Skeletal muscle satellite cell (primary cell): Measurements from ENCODE around the gene ACSL3.

ENCODE experiments used
- H3K27me3 ChIP-seq: 2 replicates; pipeline ENCODE4 v1.7.0; 2013; ENCODE audit warnings: low read length; ENCODE audit not compliant: control insufficient read depth, insufficient read depth
- H3K36me3 ChIP-seq: 2 replicates; pipeline ENCODE4 v1.7.0; 2013; ENCODE audit warnings: mild to moderate bottlenecking, control low read depth, low read length; ENCODE audit not compliant: insufficient read depth
- H3K4me1 ChIP-seq: 2 replicates; pipeline ENCODE4 v1.7.0; 2013; ENCODE audit warnings: low read length; ENCODE audit not compliant: control insufficient read depth, insufficient read depth
- H3K4me2 ChIP-seq: 2 replicates; pipeline ENCODE4 v1.7.0; 2013; ENCODE audit warnings: mild to moderate bottlenecking, low read length
- H3K4me3 ChIP-seq: 2 replicates; pipeline ENCODE4 v1.7.0; 2013; ENCODE audit warnings: low read length
- H3K9ac ChIP-seq: 2 replicates; pipeline ENCODE4 v1.7.0; 2013; ENCODE audit warnings: mild to moderate bottlenecking, low read depth, low read length, moderate library complexity
- H3K9me3 ChIP-seq: replicated peaks from 2 replicates; pipeline ENCODE4 v1.7.0; 2013; ENCODE audit warnings: mild to moderate bottlenecking, control low read depth, low read length

Gene ACSL3

DNA sequence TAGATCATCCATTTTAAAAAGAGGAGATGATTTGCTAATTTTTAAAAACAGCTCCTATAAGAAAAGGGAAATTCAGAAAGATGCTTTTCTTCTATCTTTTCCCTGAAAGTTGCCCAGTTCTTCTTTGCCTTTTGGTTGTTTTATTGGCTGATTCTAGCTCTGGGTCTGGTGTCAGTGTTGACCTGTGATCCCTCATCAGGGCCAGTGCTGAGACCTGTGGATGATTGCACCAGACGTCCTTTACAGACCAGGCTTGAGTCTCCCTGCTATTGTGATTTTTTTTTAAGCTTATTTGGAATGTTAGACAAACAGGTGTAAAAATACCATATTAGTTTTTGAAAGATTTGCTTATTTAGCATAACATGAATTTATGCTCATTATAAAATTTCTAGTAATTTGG lies 88.2 kb downstream of the ACSL3 start:
- Histone ChIP-seq H3K36me3 (no peaks in the 10 kb centered on the region), H3K27me3 (no peaks in the 10 kb centered on the region), H3K4me1 (peaks cover 27% of the 10 kb centered on the region), H3K9me3 (no peaks in the 10 kb centered on the region), H3K9ac (no peak overlapping the region), H3K4me2 (no peak overlapping the region), H3K4me3 (no peak overlapping the region)

- Histone ChIP-seq H3K9me3 (no peaks in the 10 kb centered on the region), H3K27me3 (no peaks in the 10 kb centered on the region), H3K9ac (peak overlapping the region; percentile 38), H3K4me2 (no peak overlapping the region), H3K36me3 (no peaks in the 10 kb centered on the region), H3K4me3 (no peak overlapping the region), H3K4me1 (peaks cover 19% of the 10 kb centered on the region)
Observed at GRCh38 chr2:222949690-222950323, 89.0 kb downstream of the ACSL3 start.

GRCh38 chr2:222950638-222951285 lies 89.9 kb downstream of the ACSL3 start:
- peaks cover 18% of the 10 kb centered on the region for H3K4me1 ChIP-seq
- no peaks in the 10 kb centered on the region for H3K27me3 ChIP-seq
- no peaks in the 10 kb centered on the region for H3K9me3 ChIP-seq
- no peak overlapping the region for H3K4me3 ChIP-seq
- H3K9ac ChIP-seq = peak overlapping the region; percentile 38
- no peaks in the 10 kb centered on the region for H3K36me3 ChIP-seq
- H3K4me2 ChIP-seq = peak overlapping the region; percentile 2

- H3K9me3 ChIP-seq = no peaks in the 10 kb centered on the region
- no peaks in the 10 kb centered on the region for H3K36me3 ChIP-seq
- no peak overlapping the region for H3K4me2 ChIP-seq
- no peaks in the 10 kb centered on the region for H3K27me3 ChIP-seq
- peaks cover 18% of the 10 kb centered on the region for H3K4me1 ChIP-seq
- no peak overlapping the region for H3K4me3 ChIP-seq
- no peak overlapping the region for H3K9ac ChIP-seq
Observed at GRCh38 chr2:222952204-222952603, 91.4 kb downstream of the ACSL3 start.

- Histone ChIP-seq H3K4me2 (no peak overlapping the region), H3K36me3 (no peaks in the 10 kb centered on the region), H3K4me1 (peaks cover 30% of the 10 kb centered on the region), H3K9me3 (no peaks in the 10 kb centered on the region), H3K4me3 (no peak overlapping the region), H3K9ac (no peak overlapping the region), H3K27me3 (no peaks in the 10 kb centered on the region)
Observed at GRCh38 chr2:222955008-222955407, 94.2 kb downstream of the ACSL3 start.

DNA sequence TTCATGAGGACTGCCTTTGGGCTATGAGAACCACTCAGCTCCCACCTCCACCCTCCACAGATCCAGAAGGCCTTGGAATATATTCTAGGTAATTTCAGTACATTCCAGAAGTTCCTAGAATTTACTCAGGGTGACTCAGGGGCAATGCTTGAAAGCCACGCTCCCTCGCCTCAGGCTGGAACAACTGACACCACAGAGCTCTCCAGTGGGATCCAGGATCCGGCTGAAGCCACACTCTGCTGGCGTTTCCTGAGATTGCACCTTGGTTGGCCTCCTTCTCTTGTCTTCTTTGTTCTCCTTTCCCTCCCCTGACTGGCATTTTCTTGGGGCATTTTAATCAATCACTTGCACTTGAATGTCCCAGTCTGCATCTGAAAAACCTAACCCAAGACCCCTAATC lies 98.5 kb downstream of the ACSL3 start:
- Histone ChIP-seq H3K9ac (peak overlapping the region; percentile 11), H3K4me1 (peaks cover 18% of the 10 kb centered on the region), H3K36me3 (no peaks in the 10 kb centered on the region), H3K4me2 (peak overlapping the region; percentile 19), H3K27me3 (no peaks in the 10 kb centered on the region), H3K9me3 (no peaks in the 10 kb centered on the region), H3K4me3 (no peak overlapping the region)

- Histone ChIP-seq H3K27me3 (no peaks in the 10 kb centered on the region), H3K4me3 (no peak overlapping the region), H3K9ac (no peak overlapping the region), H3K4me2 (no peak overlapping the region), H3K9me3 (no peaks in the 10 kb centered on the region), H3K4me1 (peaks cover 18% of the 10 kb centered on the region), H3K36me3 (no peaks in the 10 kb centered on the region)
Observed at GRCh38 chr2:222960126-222960525, 99.3 kb downstream of the ACSL3 start.

GRCh38 chr2:222963641-222964040 lies 102.8 kb downstream of the ACSL3 start:
- no peaks in the 10 kb centered on the region for H3K27me3 ChIP-seq
- H3K4me1 ChIP-seq = peaks cover 17% of the 10 kb centered on the region
- no peak overlapping the region for H3K4me3 ChIP-seq
- H3K4me2 ChIP-seq = no peak overlapping the region
- no peaks in the 10 kb centered on the region for H3K36me3 ChIP-seq
- no peak overlapping the region for H3K9ac ChIP-seq
- no peaks in the 10 kb centered on the region for H3K9me3 ChIP-seq

DNA sequence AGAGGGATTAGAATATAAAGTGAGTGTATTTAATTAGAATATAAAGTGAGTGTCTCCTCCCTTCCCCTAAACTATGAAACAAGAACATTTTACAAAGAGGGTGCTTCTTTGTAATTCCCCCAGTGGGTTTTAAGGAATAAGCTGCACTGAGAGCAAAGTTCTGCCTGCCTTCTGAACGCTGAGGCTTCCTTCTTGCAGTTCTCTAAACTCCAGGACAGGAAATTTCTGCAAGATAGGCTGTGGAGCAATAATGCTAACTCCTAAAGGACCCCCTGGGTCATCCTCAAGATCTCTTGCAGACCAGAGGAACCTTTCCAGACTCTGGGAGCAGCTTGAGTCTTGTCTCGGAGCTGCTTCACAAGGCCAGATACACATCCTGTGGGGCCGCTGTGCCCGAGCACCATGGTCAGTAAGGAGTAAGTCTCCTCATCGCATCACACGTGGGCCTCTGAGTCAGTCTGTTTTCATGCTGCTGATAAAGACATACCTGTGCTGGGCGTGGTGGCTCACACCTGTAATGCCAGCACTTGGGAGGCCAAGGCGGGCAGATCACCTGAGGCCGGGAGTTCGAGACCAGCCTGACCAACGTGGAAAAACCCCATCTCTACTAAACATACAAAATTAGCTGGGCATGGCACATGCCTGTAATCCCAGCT lies 103.7 kb downstream of the ACSL3 start:
- Histone ChIP-seq H3K36me3 (no peaks in the 10 kb centered on the region), H3K9me3 (no peaks in the 10 kb centered on the region), H3K27me3 (no peaks in the 10 kb centered on the region), H3K9ac (no peak overlapping the region), H3K4me2 (no peak overlapping the region), H3K4me3 (no peak overlapping the region), H3K4me1 (peaks cover 8% of the 10 kb centered on the region)

GRCh38 chr2:222965555-222965954 lies 104.7 kb downstream of the ACSL3 start:
- Histone ChIP-seq H3K9ac (no peak overlapping the region), H3K9me3 (no peaks in the 10 kb centered on the region), H3K4me1 (peaks cover 3% of the 10 kb centered on the region), H3K27me3 (no peaks in the 10 kb centered on the region), H3K36me3 (no peaks in the 10 kb centered on the region), H3K4me2 (no peak overlapping the region), H3K4me3 (no peak overlapping the region)

DNA sequence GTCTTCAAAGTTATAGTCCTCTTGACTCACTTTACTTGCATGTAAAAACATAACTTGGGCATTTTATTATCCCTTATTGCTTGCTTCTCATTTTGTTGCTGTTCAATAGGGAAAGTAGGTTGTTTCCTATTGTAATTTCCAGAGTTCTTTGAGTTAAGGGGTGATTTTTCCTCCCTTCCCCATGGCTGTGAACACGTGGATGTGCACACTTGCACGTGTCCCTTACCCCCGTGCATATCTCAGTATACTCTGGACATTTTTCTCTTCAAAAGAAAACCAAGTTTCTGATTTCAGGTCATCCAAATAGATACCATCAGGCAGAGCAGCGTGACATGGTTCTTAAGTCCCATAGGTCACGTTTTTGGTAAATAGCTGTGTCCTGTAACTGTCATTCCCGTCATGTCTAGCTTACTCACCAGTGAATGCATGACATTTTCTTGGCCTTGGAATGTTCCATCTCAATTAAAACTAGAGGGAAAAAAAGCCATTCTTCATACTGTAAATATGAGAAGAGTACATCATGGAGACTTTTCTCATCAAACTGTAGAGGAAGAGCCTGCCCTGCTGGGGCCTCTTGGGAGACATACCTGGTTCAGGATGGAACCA lies 107.8 kb downstream of the ACSL3 start:
- Histone ChIP-seq H3K9ac (no peak overlapping the region), H3K9me3 (no peaks in the 10 kb centered on the region), H3K36me3 (no peaks in the 10 kb centered on the region), H3K27me3 (no peaks in the 10 kb centered on the region), H3K4me1 (peaks cover 14% of the 10 kb centered on the region), H3K4me2 (no peak overlapping the region), H3K4me3 (no peak overlapping the region)
